Body of pancreas (tissue), 4 donors: ENCODE data around the gene KIRREL3. TPM values are rescaled to one million over a fixed set of nuclear protein-coding genes. Genes with fewer than 3 reads are reported as not detected.
A peak's percentile ranks its signal among the peaks of the same experiment; 100 is the strongest.

ENCODE experiments used
- ATAC-seq: fragments of 150-250 bp; one replicate; pipeline ENCODE4 v1.9.1; 2016
- DNase-seq, 4 donors: peaks; one replicate each; pipeline ENCODE4 v3.0.0-alpha.2; 2019
- H3K27ac ChIP-seq, 4 donors: fragments of 200-600 bp; sonication (generic); 1 replicate in 3 of 4; 2 replicates in 1 of 4; pipeline versions ENCODE4 v1.5.1 to v1.6.1; 2016 to 2019; ENCODE audit warnings: mild to moderate bottlenecking in 1 of 4, mixed read lengths in 1 of 4, moderate library complexity in 1 of 4
- H3K27me3 ChIP-seq, 2 donors: fragments of 200-600 bp; sonication (generic); one replicate each; pipeline ENCODE4 v1.6.0; 2016; ENCODE audit warnings: mild to moderate bottlenecking in 1 of 2
- H3K36me3 ChIP-seq, 2 donors: fragments of 200-600 bp; sonication (generic); replicated peaks in 1 of 2; 2 replicates each; pipeline ENCODE4 v1.5.1; 2016; ENCODE audit warnings: low read depth in 2 of 2; ENCODE audit not compliant: insufficient read depth in 1 of 2
- H3K4me1 ChIP-seq: fragments of 200-600 bp; sonication (generic); one replicate; pipeline ENCODE4 v1.6.0; 2016
- H3K4me3 ChIP-seq, 2 donors: fragments of 200-600 bp; sonication (generic); 1 replicate in 1 of 2; 2 replicates in 1 of 2; pipeline ENCODE4 v1.5.1; 2016 to 2019
- H3K9me3 ChIP-seq, 3 donors: fragments of 200-600 bp; sonication (generic); 1 replicate in 2 of 3; 2 replicates in 1 of 3; pipeline ENCODE4 v1.5.1; 2016
- CTCF ChIP-seq, 7 experiments: fragments of 450-650 bp in 4 of 7; fragments of 200-600 bp in 3 of 7; sonication (generic) in 3 of 7; IDR thresholded peaks; one replicate each; pipeline ENCODE4 v1.5.1; 2016 to 2019; ENCODE audit warnings: antibody characterized with exemption in 7 of 7
- POLR2A ChIP-seq, 3 donors: fragments of 450-650 bp; IDR thresholded peaks; one replicate each; pipeline ENCODE4 v1.6.1; 2016; ENCODE audit warnings: antibody characterized with exemption in 3 of 3, mild to moderate bottlenecking in 2 of 3
- WGBS, 2 donors: methylation state at CpG; one replicate each; pipeline ENCODE4 v1.1.5; 2017; 5-methylcytosine and 5-hydroxymethylcytosine counted together
- intact Hi-C: fragments of 100-400 bp; cut with DNase I; formaldehyde crosslinking; loops from one replicate; pipeline ENCODE4 v1.15.1; 2023
- total RNA-seq, 2 donors: library from RNA; depleted of rRNA; stranded (reverse); fragments of >200 nt; gene quantifications; one replicate each; pipeline ENCODE4 v1.1.0, GENCODE V29; 2016

KIRREL3 gene
- total RNA-seq, 2 donors from 2014 or later = 0.26 TPM; not detected in 1

- intact Hi-C loops = no loop called here
- no peak for DNase-seq
- no peak for ATAC-seq
- Histone ChIP-seq H3K27me3 (no peaks in the 10 kb centered on the region), H3K4me1 (no peaks in the 10 kb centered on the region), H3K9me3 (no peaks in the 10 kb centered on the region), H3K36me3 (no peaks in the 10 kb centered on the region), H3K4me3 (no peak overlapping the region), H3K27ac (no peak overlapping the region)
- no peak for TF ChIP-seq CTCF (IDR thresholded peaks at IDR 0.05)
- TF ChIP-seq POLR2A (IDR thresholded peaks at IDR 0.05) = no peak
- WGBS, 2 donors = 78% methylated on average over 4 of the region's 4 CpGs
These were observed 289.7 kb downstream of the KIRREL3 start for GRCh38 chr11:126710804-126711399.

GRCh38 chr11:126707498-126707897 lies 293.1 kb downstream of the KIRREL3 start:
- WGBS, 2 donors = 52 to 71% methylated on average over 2 of the region's 2 CpGs

GRCh38 chr11:126704096-126704495 lies 296.5 kb downstream of the KIRREL3 start:
- H3K9me3 ChIP-seq = no peaks in the 10 kb centered on the region
- intact Hi-C loops = no loop called here
- no peak overlapping the region for H3K27ac ChIP-seq
- H3K27me3 ChIP-seq = no peaks in the 10 kb centered on the region
- H3K4me3 ChIP-seq = no peak overlapping the region
- no peaks in the 10 kb centered on the region for H3K36me3 ChIP-seq
- 56 to 75% methylated on average over 2 of the region's 2 CpGs for whole genome bisulfite sequencing, 2 donors
- no peaks in the 10 kb centered on the region for H3K4me1 ChIP-seq
- no peak for TF ChIP-seq CTCF (IDR thresholded peaks at IDR 0.05)
- no peak for TF ChIP-seq POLR2A (IDR thresholded peaks at IDR 0.05)
- DNase-seq (no peak), ATAC-seq (no peak)

More at GRCh38 chr11:126707498-126707897, 293.1 kb downstream of the KIRREL3 start:
- Histone ChIP-seq H3K9me3 (no peaks in the 10 kb centered on the region), H3K27me3 (no peaks in the 10 kb centered on the region), H3K36me3 (no peaks in the 10 kb centered on the region), H3K4me1 (no peaks in the 10 kb centered on the region), H3K4me3 (no peak overlapping the region), H3K27ac (no peak overlapping the region)
- TF ChIP-seq POLR2A (IDR thresholded peaks at IDR 0.05) = no peak
- no peak for TF ChIP-seq CTCF (IDR thresholded peaks at IDR 0.05)
- DNase-seq (no peak), ATAC-seq (no peak)
- intact Hi-C loops = no loop called here

GRCh38 chr11:126703662-126704061 lies 296.9 kb downstream of the KIRREL3 start:
- no peak overlapping the region for H3K4me3 ChIP-seq
- WGBS, 2 donors = 71 to 73% methylated on average over 4 of the region's 4 CpGs
- intact Hi-C loops = no loop called here
- H3K4me1 ChIP-seq = no peaks in the 10 kb centered on the region
- ATAC-seq = no peak
- no peaks in the 10 kb centered on the region for H3K36me3 ChIP-seq
- H3K9me3 ChIP-seq = no peaks in the 10 kb centered on the region
- no peak for DNase-seq
- TF ChIP-seq CTCF (IDR thresholded peaks at IDR 0.05) (no peak), POLR2A (IDR thresholded peaks at IDR 0.05) (no peak)
- H3K27me3 ChIP-seq = no peaks in the 10 kb centered on the region
- H3K27ac ChIP-seq = no peak overlapping the region

- Histone ChIP-seq H3K4me1 (no peaks in the 10 kb centered on the region), H3K4me3 (no peak overlapping the region), H3K27ac (no peak overlapping the region), H3K36me3 (no peaks in the 10 kb centered on the region), H3K9me3 (no peaks in the 10 kb centered on the region), H3K27me3 (no peaks in the 10 kb centered on the region)
- intact Hi-C loops = no loop called here
- TF ChIP-seq CTCF (IDR thresholded peaks at IDR 0.05) (no peak), POLR2A (IDR thresholded peaks at IDR 0.05) (no peak)
- DNase-seq (peak in 3 of 4 donors; percentile 18 to 28 (median 25)), ATAC-seq (no peak)
- 72 to 87% methylated on average over 3 to 5 of the region's 5 CpGs for WGBS, 2 donors
These were observed 297.6 kb downstream of the KIRREL3 start for GRCh38 chr11:126702987-126703386.
